Measurements from ENCODE around the gene MFF.
"Not testable (repeated sequence)": the region's sequence is repeated elsewhere in the genome, so short reads cannot be mapped to it uniquely, and the experiment has no call there.

The MFF gene

GRCh38 chr2:227377467-227378351, 52.7 kb downstream of the MFF start:
- DNase-seq (ENCODE audit: low read depth): no peak

- DNase-seq (ENCODE audit: low read depth): no peak
Measured at GRCh38 chr2:227378371-227378782, 53.3 kb downstream of the MFF start.

GRCh38 chr2:227379095-227379494, 54.0 kb downstream of the MFF start, which contains the start of gene TM4SF20:
TSS of gene TM4SF20 (minus strand) at chr2:227379306. CDS start at chr2:227379268, 38 bp downstream.
- no peak for DNase-seq (ENCODE audit: low read depth)

GRCh38 chr2:227382241-227382835, 57.3 kb downstream of the MFF start:
- DNase-seq (ENCODE audit: low read depth): peak; percentile 36

- DNase-seq (ENCODE audit: low read depth): no peak
Measured at GRCh38 chr2:227383686-227384085, 58.6 kb downstream of the MFF start.

- no peak for DNase-seq (ENCODE audit: low read depth)
Measured at GRCh38 chr2:227386630-227387029, 61.6 kb downstream of the MFF start.

- DNase-seq (ENCODE audit: low read depth): not testable (repeated sequence)
Measured at GRCh38 chr2:227387583-227387982, 62.5 kb downstream of the MFF start, which contains the start of gene SCYGR1. TSS of gene SCYGR1 (minus strand) at chr2:227387949. CDS start at chr2:227387949, 0 bp downstream.

GRCh38 chr2:227388537-227389011, 63.5 kb downstream of the MFF start:
- no peak for DNase-seq (ENCODE audit: low read depth)

- DNase-seq (ENCODE audit: low read depth): no peak
Measured at GRCh38 chr2:227389231-227389630, 64.2 kb downstream of the MFF start.

GRCh38 chr2:227389661-227390060, 64.6 kb downstream of the MFF start:
- DNase-seq (ENCODE audit: low read depth): no peak

GRCh38 chr2:227390468-227391256, 65.6 kb downstream of the MFF start:
- no peak for DNase-seq (ENCODE audit: low read depth)

GRCh38 chr2:227394401-227394800, 69.3 kb downstream of the MFF start:
- DNase-seq (ENCODE audit: low read depth): no peak

- no peak for DNase-seq (ENCODE audit: low read depth)
Measured at GRCh38 chr2:227395556-227395955, 70.5 kb downstream of the MFF start.

- DNase-seq (ENCODE audit: low read depth): no peak
Measured at GRCh38 chr2:227397562-227397961, 72.5 kb downstream of the MFF start.

- DNase-seq (ENCODE audit: low read depth): no peak
Measured at GRCh38 chr2:227398684-227399670, 73.9 kb downstream of the MFF start.

GRCh38 chr2:227401550-227401949, 76.5 kb downstream of the MFF start:
- DNase-seq (ENCODE audit: low read depth): no peak

GRCh38 chr2:227402321-227402720, 77.3 kb downstream of the MFF start:
- no peak for DNase-seq (ENCODE audit: low read depth)

GRCh38 chr2:227402959-227403358, 77.9 kb downstream of the MFF start:
- DNase-seq (ENCODE audit: low read depth): no peak

- no peak for DNase-seq (ENCODE audit: low read depth)
Measured at GRCh38 chr2:227404585-227405271, 79.7 kb downstream of the MFF start.
